ENCODE results near the gene P4HB.
A peak's percentile ranks its signal among the peaks of the same experiment; 100 is the strongest.

Gene P4HB

GRCh38 chr17:81868674-81869220 is 8.4 kb upstream of the P4HB start:
- DNase-seq (ENCODE audit: low read depth) = no peak

GRCh38 chr17:81867991-81868673 is 7.8 kb upstream of the P4HB start:
- no peak for DNase-seq (ENCODE audit: low read depth)

- no peak for DNase-seq (ENCODE audit: low read depth)
Measured at GRCh38 chr17:81867170-81867990, 7.0 kb upstream of the P4HB start.

GRCh38 chr17:81866440-81867169 is 6.3 kb upstream of the P4HB start:
- DNase-seq (ENCODE audit: low read depth) = no peak

- no peak for DNase-seq (ENCODE audit: low read depth)
Measured at GRCh38 chr17:81865733-81866439, 5.6 kb upstream of the P4HB start.

GRCh38 chr17:81865358-81865732 is 5.0 kb upstream of the P4HB start:
- no peak for DNase-seq (ENCODE audit: low read depth)

GRCh38 chr17:81863833-81864768 is 3.8 kb upstream of the P4HB start:
- no peak for DNase-seq (ENCODE audit: low read depth)

- no peak for DNase-seq (ENCODE audit: low read depth)
Measured at GRCh38 chr17:81863123-81863675, 2.9 kb upstream of the P4HB start.

GRCh38 chr17:81860756-81861568 is 627 bp upstream of the P4HB start:
- peak; percentile 99 for DNase-seq (ENCODE audit: low read depth)

GRCh38 chr17:81858967-81859905 is 1.1 kb downstream of the P4HB start:
- DNase-seq (ENCODE audit: low read depth) = no peak

- no peak for DNase-seq (ENCODE audit: low read depth)
Measured at GRCh38 chr17:81858170-81858966, 2.0 kb downstream of the P4HB start.

- no peak for DNase-seq (ENCODE audit: low read depth)
Measured at GRCh38 chr17:81854974-81855774, 5.2 kb downstream of the P4HB start.

GRCh38 chr17:81852237-81852636 is 8.1 kb downstream of the P4HB start:
- no peak for DNase-seq (ENCODE audit: low read depth)

- DNase-seq (ENCODE audit: low read depth) = no peak
Measured at GRCh38 chr17:81851423-81851822, 8.9 kb downstream of the P4HB start.

GRCh38 chr17:81849457-81849856 is 10.9 kb downstream of the P4HB start:
- DNase-seq (ENCODE audit: low read depth) = no peak

GRCh38 chr17:81846743-81847689 is 13.3 kb downstream of the P4HB start:
- no peak for DNase-seq (ENCODE audit: low read depth)

Measured in activated T-cell treated with anti-CD3 and anti-CD28 coated beads for 24 hours (primary cell).